IPS-NIHi7 (cell line): Measurements from ENCODE around the gene SUN5.

ENCODE experiments used
- DNase-seq: peaks from one replicate; pipeline ENCODE4 v3.0.0; 2012; ENCODE audit warnings: mixed read lengths; ENCODE audit errors: extremely low spot score

Gene SUN5

GRCh38 chr20:32995802-32996201 lies 8.4 kb downstream of the SUN5 start:
- DNase-seq = no peak

GRCh38 chr20:32993496-32994050 lies 10.7 kb downstream of the SUN5 start:
- DNase-seq = no peak

GRCh38 chr20:32991792-32992641 lies 12.2 kb downstream of the SUN5 start:
- no peak for DNase-seq

GRCh38 chr20:32991383-32991782 lies 12.8 kb downstream of the SUN5 start:
- DNase-seq = no peak

- no peak for DNase-seq
Measured at GRCh38 chr20:32990426-32990825, 13.8 kb downstream of the SUN5 start.

GRCh38 chr20:32989507-32990283 lies 14.5 kb downstream of the SUN5 start:
- DNase-seq = no peak

- DNase-seq = no peak
Measured at GRCh38 chr20:32988008-32988407, 16.2 kb downstream of the SUN5 start.

GRCh38 chr20:32987044-32987825 lies 17.0 kb downstream of the SUN5 start:
- no peak for DNase-seq

- DNase-seq = no peak
Measured at GRCh38 chr20:32986331-32986966, 17.8 kb downstream of the SUN5 start.

GRCh38 chr20:32985596-32985995 lies 18.6 kb downstream of the SUN5 start:
- no peak for DNase-seq

GRCh38 chr20:32984631-32985354 lies 19.4 kb downstream of the SUN5 start:
- no peak for DNase-seq

- DNase-seq = peak; percentile 52
Measured at GRCh38 chr20:32984196-32984595, 20.0 kb downstream of the SUN5 start.

- no peak for DNase-seq
Measured at GRCh38 chr20:32983459-32984112, 20.6 kb downstream of the SUN5 start.

GRCh38 chr20:32982617-32983458 lies 21.4 kb downstream of the SUN5 start:
- DNase-seq = no peak

GRCh38 chr20:32980990-32981389 lies 23.2 kb downstream of the SUN5 start:
- no peak for DNase-seq

GRCh38 chr20:32980131-32980941 lies 23.9 kb downstream of the SUN5 start:
- DNase-seq = no peak

GRCh38 chr20:32979201-32979998 lies 24.8 kb downstream of the SUN5 start:
- DNase-seq = no peak

GRCh38 chr20:32978009-32978335 lies 26.3 kb downstream of the SUN5 start:
- DNase-seq = no peak
